HCT116 (cell line): ENCODE results near the gene CACNA1C.
A peak's percentile ranks its signal among the peaks of the same experiment; 100 is the strongest.

Experiments
- CEBPB ChIP-seq: IDR thresholded peaks from 2 replicates; pipeline ENCODE4 v1.6.1; 2012; ENCODE audit warnings: low read depth
- CTCF ChIP-seq, 3 experiments: fragments of 200-600 bp in 1 of 3; sonication (generic) in 1 of 3; IDR thresholded peaks in 2 of 3; conservative IDR thresholded peaks in 1 of 3; 2 replicates each; pipeline ENCODE4 v1.5.1; 2012 to 2017; ENCODE audit warnings: low read depth in 2 of 3, low read length in 2 of 3, antibody characterized with exemption in 1 of 3, borderline replicate concordance in 1 of 3, control low read depth in 1 of 3, mild to moderate bottlenecking in 1 of 3, mixed read lengths in 1 of 3, mixed run types in 1 of 3, moderate library complexity in 1 of 3; ENCODE audit not compliant: insufficient read depth in 1 of 3
- EZH2 ChIP-seq: fragments of 200-600 bp; sonication (generic); IDR thresholded peaks from 2 replicates; pipeline ENCODE4 v1.6.1; 2017; ENCODE audit warnings: antibody characterized with exemption, mixed run types
- EZH2phosphoT487 ChIP-seq: fragments of 200-600 bp; IDR thresholded peaks from 2 replicates; pipeline ENCODE4 v1.6.1; 2018; ENCODE audit warnings: antibody characterized with exemption, borderline replicate concordance
- JUND ChIP-seq: IDR thresholded peaks from 2 replicates; pipeline ENCODE4 v1.6.1; 2012
- MAX ChIP-seq: IDR thresholded peaks from 2 replicates; pipeline ENCODE4 v1.6.1; 2012
- POLR2A ChIP-seq: IDR thresholded peaks from 2 replicates; pipeline ENCODE4 v1.7.0; 2011; ENCODE audit warnings: borderline replicate concordance; ENCODE audit not compliant: insufficient read depth, insufficient read length; ENCODE audit errors: extremely low read depth
- POLR2AphosphoS5 ChIP-seq: IDR thresholded peaks from 2 replicates; pipeline ENCODE4 v1.6.1; 2011; ENCODE audit warnings: mild to moderate bottlenecking, low read depth, low read length, moderate library complexity
- RAD21 ChIP-seq: IDR thresholded peaks from 2 replicates; pipeline ENCODE4 v1.6.1; 2012; ENCODE audit warnings: low read depth, mild to moderate bottlenecking
- SRF ChIP-seq: IDR thresholded peaks from 2 replicates; pipeline ENCODE4 v1.6.1; 2012; ENCODE audit warnings: low read depth
- YY1 ChIP-seq: IDR thresholded peaks from 2 replicates; pipeline ENCODE4 v1.6.1; 2011; ENCODE audit warnings: low read length, low read depth, moderate library complexity, mild to moderate bottlenecking; ENCODE audit not compliant: insufficient replicate concordance; ENCODE audit errors: extremely low read depth
- ZNF274 ChIP-seq: fragments of 200-500 bp; sonication (Bioruptor generic); IDR thresholded peaks from 2 replicates; pipeline ENCODE4 v1.6.1; 2014; ENCODE audit warnings: mild to moderate bottlenecking, low read depth, low read length, inconsistent platforms
- TF ChIP-seq, protein P1 (sequence below): IDR thresholded peaks from 2 replicates; pipeline ENCODE4 v1.6.1; 2011; ENCODE audit warnings: mild to moderate bottlenecking, low read length, moderate library complexity; ENCODE audit not compliant: insufficient replicate concordance; ENCODE audit errors: extremely low read depth
- TF ChIP-seq, protein P2 (sequence below): IDR thresholded peaks from 2 replicates; pipeline ENCODE4 v1.6.1; 2012; ENCODE audit warnings: low read depth

- TF ChIP-seq POLR2A = no peak
- TF ChIP-seq CTCF (IDR thresholded peaks at IDR 0.05 in 2 of 3, conservative IDR thresholded peaks at IDR 0.05 in 1 of 3; ENCODE audit: borderline replicate concordance in 1 of 3, insufficient read depth in 1 of 3, low read depth in 2 of 3, low read length in 2 of 3) = 0 out of 6 replicates have a peak, but pooled peaks of 1 of the 3 experiments have one; percentile 5
- TF ChIP-seq EZH2 = no peak
- TF ChIP-seq, protein P1, sequence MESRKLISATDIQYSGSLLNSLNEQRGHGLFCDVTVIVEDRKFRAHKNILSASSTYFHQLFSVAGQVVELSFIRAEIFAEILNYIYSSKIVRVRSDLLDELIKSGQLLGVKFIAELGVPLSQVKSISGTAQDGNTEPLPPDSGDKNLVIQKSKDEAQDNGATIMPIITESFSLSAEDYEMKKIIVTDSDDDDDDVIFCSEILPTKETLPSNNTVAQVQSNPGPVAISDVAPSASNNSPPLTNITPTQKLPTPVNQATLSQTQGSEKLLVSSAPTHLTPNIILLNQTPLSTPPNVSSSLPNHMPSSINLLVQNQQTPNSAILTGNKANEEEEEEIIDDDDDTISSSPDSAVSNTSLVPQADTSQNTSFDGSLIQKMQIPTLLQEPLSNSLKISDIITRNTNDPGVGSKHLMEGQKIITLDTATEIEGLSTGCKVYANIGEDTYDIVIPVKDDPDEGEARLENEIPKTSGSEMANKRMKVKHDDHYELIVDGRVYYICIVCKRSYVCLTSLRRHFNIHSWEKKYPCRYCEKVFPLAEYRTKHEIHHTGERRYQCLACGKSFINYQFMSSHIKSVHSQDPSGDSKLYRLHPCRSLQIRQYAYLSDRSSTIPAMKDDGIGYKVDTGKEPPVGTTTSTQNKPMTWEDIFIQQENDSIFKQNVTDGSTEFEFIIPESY = no peak
- no peak for TF ChIP-seq ZNF274
- TF ChIP-seq EZH2phosphoT487 = no peak
- TF ChIP-seq JUND = no peak
- TF ChIP-seq POLR2AphosphoS5 = no peak
- no peak for TF ChIP-seq CEBPB
- peak; percentile 8; the same call in 1 of the 2 replicates for TF ChIP-seq RAD21
- no peak for TF ChIP-seq MAX
- TF ChIP-seq YY1 = no peak
- TF ChIP-seq SRF = no peak
- TF ChIP-seq, protein P2, sequence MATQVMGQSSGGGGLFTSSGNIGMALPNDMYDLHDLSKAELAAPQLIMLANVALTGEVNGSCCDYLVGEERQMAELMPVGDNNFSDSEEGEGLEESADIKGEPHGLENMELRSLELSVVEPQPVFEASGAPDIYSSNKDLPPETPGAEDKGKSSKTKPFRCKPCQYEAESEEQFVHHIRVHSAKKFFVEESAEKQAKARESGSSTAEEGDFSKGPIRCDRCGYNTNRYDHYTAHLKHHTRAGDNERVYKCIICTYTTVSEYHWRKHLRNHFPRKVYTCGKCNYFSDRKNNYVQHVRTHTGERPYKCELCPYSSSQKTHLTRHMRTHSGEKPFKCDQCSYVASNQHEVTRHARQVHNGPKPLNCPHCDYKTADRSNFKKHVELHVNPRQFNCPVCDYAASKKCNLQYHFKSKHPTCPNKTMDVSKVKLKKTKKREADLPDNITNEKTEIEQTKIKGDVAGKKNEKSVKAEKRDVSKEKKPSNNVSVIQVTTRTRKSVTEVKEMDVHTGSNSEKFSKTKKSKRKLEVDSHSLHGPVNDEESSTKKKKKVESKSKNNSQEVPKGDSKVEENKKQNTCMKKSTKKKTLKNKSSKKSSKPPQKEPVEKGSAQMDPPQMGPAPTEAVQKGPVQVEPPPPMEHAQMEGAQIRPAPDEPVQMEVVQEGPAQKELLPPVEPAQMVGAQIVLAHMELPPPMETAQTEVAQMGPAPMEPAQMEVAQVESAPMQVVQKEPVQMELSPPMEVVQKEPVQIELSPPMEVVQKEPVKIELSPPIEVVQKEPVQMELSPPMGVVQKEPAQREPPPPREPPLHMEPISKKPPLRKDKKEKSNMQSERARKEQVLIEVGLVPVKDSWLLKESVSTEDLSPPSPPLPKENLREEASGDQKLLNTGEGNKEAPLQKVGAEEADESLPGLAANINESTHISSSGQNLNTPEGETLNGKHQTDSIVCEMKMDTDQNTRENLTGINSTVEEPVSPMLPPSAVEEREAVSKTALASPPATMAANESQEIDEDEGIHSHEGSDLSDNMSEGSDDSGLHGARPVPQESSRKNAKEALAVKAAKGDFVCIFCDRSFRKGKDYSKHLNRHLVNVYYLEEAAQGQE = no peak
Measured at GRCh38 chr12:2051700-2052621, 826 bp upstream of the CACNA1C start.
